Measurements from ENCODE around the gene SCAMP2.
"Not testable (repeated sequence)": the region's sequence is repeated elsewhere in the genome, so short reads cannot be mapped to it uniquely, and the experiment has no call there.

Gene SCAMP2

GRCh38 chr15:74873036-74873755 is at the start of gene SCAMP2:
Gene SCAMP2, minus strand, starts transcription at chr15:74873365. Its CDS starts 110 bp downstream, at chr15:74873255.
- no peaks in the 10 kb centered on the region for H3K36me3 ChIP-seq (ENCODE audit: insufficient read depth, low read length)
- no peaks in the 10 kb centered on the region for H3K9me3 ChIP-seq (ENCODE audit: control insufficient read depth, insufficient read depth, low read length)
- H3K9ac ChIP-seq (ENCODE audit: low read depth, low read length): peak within 1 kb of the TSS; percentile 84
- peaks cover 14% of the 10 kb centered on the region for H3K4me1 ChIP-seq (ENCODE audit: insufficient read depth, low read length)

GRCh38 chr15:74920456-74920855 is 47.3 kb upstream of the SCAMP2 start:
- H3K4me1 ChIP-seq (ENCODE audit: insufficient read depth, low read length): no peaks in the 10 kb centered on the region
- H3K9ac ChIP-seq (ENCODE audit: low read depth, low read length): no peak overlapping the region
- H3K9me3 ChIP-seq (ENCODE audit: control insufficient read depth, insufficient read depth, low read length): no peaks in the 10 kb centered on the region
- peaks cover 22% of the 10 kb centered on the region for H3K36me3 ChIP-seq (ENCODE audit: insufficient read depth, low read length)

- Histone ChIP-seq H3K36me3 (ENCODE audit: insufficient read depth, low read length) (peaks cover 28% of the 10 kb centered on the region), H3K9me3 (ENCODE audit: control insufficient read depth, insufficient read depth, low read length) (no peaks in the 10 kb centered on the region), H3K9ac (ENCODE audit: low read depth, low read length) (no peak overlapping the region)
Observed at GRCh38 chr15:74917676-74918075, 44.5 kb upstream of the SCAMP2 start.

GRCh38 chr15:74913799-74914198 is 40.6 kb upstream of the SCAMP2 start:
- H3K9ac ChIP-seq (ENCODE audit: low read depth, low read length); H3K9me3 ChIP-seq (ENCODE audit: control insufficient read depth, insufficient read depth, low read length); H3K4me1 ChIP-seq (ENCODE audit: insufficient read depth, low read length): not testable (repeated sequence)
- H3K36me3 ChIP-seq (ENCODE audit: insufficient read depth, low read length): peaks cover 18% of the 10 kb centered on the region

More at GRCh38 chr15:74917676-74918075, 44.5 kb upstream of the SCAMP2 start:
- no peaks in the 10 kb centered on the region for H3K4me1 ChIP-seq (ENCODE audit: insufficient read depth, low read length)

- H3K9me3 ChIP-seq (ENCODE audit: control insufficient read depth, insufficient read depth, low read length): no peaks in the 10 kb centered on the region
- H3K36me3 ChIP-seq (ENCODE audit: insufficient read depth, low read length): peaks cover 15% of the 10 kb centered on the region
- H3K9ac ChIP-seq (ENCODE audit: low read depth, low read length): no peak overlapping the region
- no peaks in the 10 kb centered on the region for H3K4me1 ChIP-seq (ENCODE audit: insufficient read depth, low read length)
Observed at GRCh38 chr15:74913041-74913440, 39.9 kb upstream of the SCAMP2 start.

- Histone ChIP-seq H3K4me1 (ENCODE audit: insufficient read depth, low read length) (peaks cover 4% of the 10 kb centered on the region; the same call in 1 of the 2 replicates), H3K9ac (ENCODE audit: low read depth, low read length) (no peak overlapping the region), H3K9me3 (ENCODE audit: control insufficient read depth, insufficient read depth, low read length) (no peaks in the 10 kb centered on the region), H3K36me3 (ENCODE audit: insufficient read depth, low read length) (peaks cover 15% of the 10 kb centered on the region)
Observed at GRCh38 chr15:74908635-74909034, 35.5 kb upstream of the SCAMP2 start.

GRCh38 chr15:74907163-74907870 is 34.2 kb upstream of the SCAMP2 start:
- Histone ChIP-seq H3K36me3 (ENCODE audit: insufficient read depth, low read length) (peaks cover 20% of the 10 kb centered on the region), H3K9ac (ENCODE audit: low read depth, low read length) (peak overlapping the region; percentile 81), H3K9me3 (ENCODE audit: control insufficient read depth, insufficient read depth, low read length) (no peaks in the 10 kb centered on the region), H3K4me1 (ENCODE audit: insufficient read depth, low read length) (peaks cover 4% of the 10 kb centered on the region; the same call in 1 of the 2 replicates)

- Histone ChIP-seq H3K36me3 (ENCODE audit: insufficient read depth, low read length) (peaks cover 24% of the 10 kb centered on the region), H3K4me1 (ENCODE audit: insufficient read depth, low read length) (peaks cover 4% of the 10 kb centered on the region; the same call in 1 of the 2 replicates), H3K9ac (ENCODE audit: low read depth, low read length) (peak within 1 kb of the TSS; percentile 81), H3K9me3 (ENCODE audit: control insufficient read depth, insufficient read depth, low read length) (no peaks in the 10 kb centered on the region)
Observed at GRCh38 chr15:74906450-74907162, 33.4 kb upstream of the SCAMP2 start, which contains the start of gene FAM219B. Gene FAM219B, minus strand, starts transcription at chr15:74906851. Its CDS starts 51 bp downstream, at chr15:74906800.

GRCh38 chr15:74906067-74906449 is 32.9 kb upstream of the SCAMP2 start:
- H3K4me1 ChIP-seq (ENCODE audit: insufficient read depth, low read length): peaks cover 4% of the 10 kb centered on the region; the same call in 1 of the 2 replicates
- H3K9ac ChIP-seq (ENCODE audit: low read depth, low read length): peak overlapping the region; percentile 81
- H3K36me3 ChIP-seq (ENCODE audit: insufficient read depth, low read length): peaks cover 27% of the 10 kb centered on the region
- H3K9me3 ChIP-seq (ENCODE audit: control insufficient read depth, insufficient read depth, low read length): no peaks in the 10 kb centered on the region

- Histone ChIP-seq H3K36me3 (ENCODE audit: insufficient read depth, low read length) (peaks cover 42% of the 10 kb centered on the region), H3K9ac (ENCODE audit: low read depth, low read length) (no peak overlapping the region), H3K9me3 (ENCODE audit: control insufficient read depth, insufficient read depth, low read length) (no peaks in the 10 kb centered on the region), H3K4me1 (ENCODE audit: insufficient read depth, low read length) (peaks cover 4% of the 10 kb centered on the region; the same call in 1 of the 2 replicates)
Observed at GRCh38 chr15:74904190-74904805, 31.1 kb upstream of the SCAMP2 start.

GRCh38 chr15:74903676-74904075 is 30.5 kb upstream of the SCAMP2 start:
- no peak overlapping the region for H3K9ac ChIP-seq (ENCODE audit: low read depth, low read length)
- H3K36me3 ChIP-seq (ENCODE audit: insufficient read depth, low read length): peaks cover 44% of the 10 kb centered on the region
- peaks cover 4% of the 10 kb centered on the region; the same call in 1 of the 2 replicates for H3K4me1 ChIP-seq (ENCODE audit: insufficient read depth, low read length)
- H3K9me3 ChIP-seq (ENCODE audit: control insufficient read depth, insufficient read depth, low read length): no peaks in the 10 kb centered on the region

GRCh38 chr15:74902295-74903075 is 29.3 kb upstream of the SCAMP2 start:
- no peaks in the 10 kb centered on the region for H3K9me3 ChIP-seq (ENCODE audit: control insufficient read depth, insufficient read depth, low read length)
- peaks cover 44% of the 10 kb centered on the region for H3K36me3 ChIP-seq (ENCODE audit: insufficient read depth, low read length)
- no peak overlapping the region for H3K9ac ChIP-seq (ENCODE audit: low read depth, low read length)
- peaks cover 4% of the 10 kb centered on the region; the same call in 1 of the 2 replicates for H3K4me1 ChIP-seq (ENCODE audit: insufficient read depth, low read length)

GRCh38 chr15:74901612-74902063 is 28.5 kb upstream of the SCAMP2 start:
- Histone ChIP-seq H3K9me3 (ENCODE audit: control insufficient read depth, insufficient read depth, low read length) (no peaks in the 10 kb centered on the region), H3K9ac (ENCODE audit: low read depth, low read length) (no peak overlapping the region), H3K36me3 (ENCODE audit: insufficient read depth, low read length) (peaks cover 44% of the 10 kb centered on the region), H3K4me1 (ENCODE audit: insufficient read depth, low read length) (peaks cover 4% of the 10 kb centered on the region; the same call in 1 of the 2 replicates)

All from ES-I3 (cell line).